H1 (cell line): ENCODE measurements around the gene TNIK. TPM values are rescaled to one million over a fixed set of nuclear protein-coding genes. Genes with fewer than 3 reads are reported as not detected.

ENCODE experiments used
- CTCF ChIA-PET: fragments of 300-600 bp; sonication (Branson Sonifier 250); formaldehyde crosslinking; loops from one replicate; lab custom pipeline; 2021; ENCODE audit not compliant: partially characterized antibody; lab: Charles Lee
- POLR2A ChIA-PET: fragments of 300-600 bp; sonication (Branson Sonifier 250); formaldehyde crosslinking; loops from one replicate; lab custom pipeline; 2021; ENCODE audit warnings: inconsistent platforms; ENCODE audit not compliant: partially characterized antibody; lab: Charles Lee
- DNase-seq, 2 experiments: peaks; one replicate each; pipeline versions ENCODE4 v3.0.0 to v3.0.0-alpha.2; 2010 to 2022; ENCODE audit warnings: low spot score in 2 of 2, low read depth in 1 of 2, mixed read lengths in 1 of 2
- FAIRE-seq: peaks from 2 replicates; lab custom pipeline; 2011; peaks lifted over from hg19 to GRCh38; lab: Jason Lieb, UNC
- H2AFZ ChIP-seq: 2 replicates; pipeline ENCODE4 v1.8.1; 2012; ENCODE audit warnings: low read length, inconsistent platforms
- H2AK5ac ChIP-seq: 2 replicates; pipeline ENCODE4 v1.6.1; 2013; ENCODE audit warnings: low read depth, low read length
- H2BK120ac ChIP-seq: replicated peaks from 2 replicates; pipeline ENCODE3; 2013; ENCODE audit warnings: low read depth, low read length, inconsistent platforms
- H2BK12ac ChIP-seq: 2 replicates; pipeline ENCODE4 v1.6.1; 2013; ENCODE audit warnings: low read depth, low read length
- H2BK15ac ChIP-seq: 2 replicates; pipeline ENCODE4 v1.6.1; 2013; ENCODE audit warnings: low read length
- H2BK20ac ChIP-seq: 2 replicates; pipeline ENCODE4 v1.6.1; 2013; ENCODE audit warnings: low read length
- H2BK5ac ChIP-seq: 2 replicates; pipeline ENCODE4 v1.6.1; 2013; ENCODE audit warnings: low read depth, low read length
- H3K14ac ChIP-seq: 2 replicates; pipeline ENCODE4 v1.6.1; 2013; ENCODE audit warnings: inconsistent platforms; ENCODE audit not compliant: insufficient read length
- H3K18ac ChIP-seq: 2 replicates; pipeline ENCODE4 v1.6.1; 2013; ENCODE audit warnings: low read length; ENCODE audit errors: extremely low read depth
- H3K23ac ChIP-seq: 2 replicates; pipeline ENCODE4 v1.6.1; 2013; ENCODE audit warnings: inconsistent platforms; ENCODE audit not compliant: insufficient read length
- H3K23me2 ChIP-seq: 2 replicates; pipeline ENCODE4 v1.6.1; 2013; ENCODE audit warnings: low read depth, low read length
- H3K27ac ChIP-seq: 2 replicates; pipeline ENCODE4 v1.6.1; 2011; ENCODE audit warnings: low read depth, low read length, inconsistent platforms
- H3K27me3 ChIP-seq, 4 experiments: replicated peaks in 1 of 4; 1 replicate in 1 of 4; 2 replicates in 3 of 4; pipeline versions ENCODE4 v1.6.1 to v1.8.1; 2011 to 2013; ENCODE audit warnings: low read length in 3 of 4, mild to moderate bottlenecking in 3 of 4, inconsistent platforms in 2 of 4, mixed read lengths in 2 of 4, moderate library complexity in 1 of 4; ENCODE audit not compliant: control insufficient read depth in 3 of 4, insufficient read depth in 3 of 4; ENCODE audit errors: extremely low read depth in 1 of 4
- H3K36me3 ChIP-seq, 4 experiments: 2 replicates each; pipeline versions ENCODE4 v1.6.1 to v1.8.1; 2011 to 2013; ENCODE audit warnings: mild to moderate bottlenecking in 4 of 4, low read length in 3 of 4, moderate library complexity in 2 of 4, control low read depth in 1 of 4, inconsistent platforms in 1 of 4; ENCODE audit not compliant: insufficient read depth in 4 of 4, control insufficient read depth in 2 of 4
- H3K4ac ChIP-seq: replicated peaks from 2 replicates; pipeline ENCODE3; 2013; ENCODE audit warnings: low read length, low read depth, mixed read lengths, inconsistent platforms; ENCODE audit not compliant: insufficient read length
- H3K4me1 ChIP-seq, 4 experiments: replicated peaks in 1 of 4; 1 replicate in 1 of 4; 2 replicates in 3 of 4; pipeline versions ENCODE4 v1.6.1 to v1.8.1; 2011 to 2013; ENCODE audit warnings: low read length in 3 of 4, inconsistent platforms in 2 of 4, mixed read lengths in 1 of 4; ENCODE audit not compliant: insufficient read depth in 4 of 4, control insufficient read depth in 3 of 4
- H3K4me2 ChIP-seq, 2 experiments: 2 replicates each; pipeline versions ENCODE4 v1.6.1 to v1.8.1; 2011 to 2013; ENCODE audit warnings: low read depth in 2 of 2, low read length in 2 of 2, control low read depth in 1 of 2, inconsistent platforms in 1 of 2, mild to moderate bottlenecking in 1 of 2; ENCODE audit not compliant: insufficient read depth in 1 of 2
- H3K4me3 ChIP-seq, 4 experiments: fragments of 200-600, 300-600 bp in 1 of 4; sonication (generic), shearing (Covaris generic), sonication (Bioruptor Twin) in 1 of 4; 2 replicates each; pipeline versions ENCODE4 v1.5.1 to v1.8.1; 2011 to 2016; ENCODE audit warnings: low read length in 4 of 4, low read depth in 3 of 4, control low read depth in 2 of 4, inconsistent platforms in 2 of 4, mild to moderate bottlenecking in 2 of 4, mixed read lengths in 1 of 4, moderate library complexity in 1 of 4; ENCODE audit not compliant: insufficient read depth in 2 of 4; ENCODE audit errors: extremely low read depth in 1 of 4
- H3K56ac ChIP-seq: replicated peaks from 2 replicates; pipeline ENCODE3; 2013; ENCODE audit warnings: low read depth, mild to moderate bottlenecking, mixed read lengths, low read length, inconsistent platforms; ENCODE audit not compliant: insufficient read length
- H3K79me1 ChIP-seq: 2 replicates; pipeline ENCODE4 v1.6.1; 2013; ENCODE audit warnings: low read depth, low read length, control low read depth
- H3K79me2 ChIP-seq, 2 experiments: 2 replicates each; pipeline versions ENCODE4 v1.6.1 to v1.8.1; 2012 to 2013; ENCODE audit warnings: low read length in 2 of 2, mild to moderate bottlenecking in 2 of 2, inconsistent platforms in 1 of 2; ENCODE audit not compliant: insufficient read depth in 2 of 2, control insufficient read depth in 1 of 2
- H3K9ac ChIP-seq, 4 experiments: replicated peaks in 1 of 4; 1 replicate in 1 of 4; 2 replicates in 3 of 4; pipeline versions ENCODE4 v1.6.1 to v1.8.1; 2011 to 2013; ENCODE audit warnings: low read depth in 3 of 4, low read length in 3 of 4, control low read depth in 2 of 4, mild to moderate bottlenecking in 2 of 4, moderate library complexity in 2 of 4, inconsistent platforms in 1 of 4; ENCODE audit errors: extremely low read depth in 1 of 4
- H3K9me3 ChIP-seq, 2 experiments: 2 replicates each; pipeline versions ENCODE4 v1.6.1 to v1.8.1; 2012 to 2013; ENCODE audit warnings: mild to moderate bottlenecking in 2 of 2, moderate library complexity in 2 of 2, control low read depth in 1 of 2, inconsistent platforms in 1 of 2, low read depth in 1 of 2, low read length in 1 of 2, mixed read lengths in 1 of 2; ENCODE audit not compliant: insufficient read depth in 2 of 2
- H4K20me1 ChIP-seq, 2 experiments: replicated peaks in 1 of 2; 2 replicates each; pipeline versions ENCODE3 to v1.8.1; 2011 to 2013; ENCODE audit warnings: inconsistent platforms in 2 of 2, low read length in 2 of 2, mild to moderate bottlenecking in 1 of 2; ENCODE audit not compliant: insufficient read depth in 2 of 2, control insufficient read depth in 1 of 2
- H4K5ac ChIP-seq: 2 replicates; pipeline ENCODE4 v1.6.1; 2013; ENCODE audit warnings: low read length, low read depth, mixed read lengths, inconsistent platforms; ENCODE audit not compliant: insufficient read length
- H4K8ac ChIP-seq: 2 replicates; pipeline ENCODE4 v1.8.0; 2013; ENCODE audit warnings: mild to moderate bottlenecking, moderate library complexity, low read length, inconsistent platforms; ENCODE audit not compliant: insufficient read depth; ENCODE audit errors: extremely low read depth
- H4K91ac ChIP-seq: replicated peaks from 2 replicates; pipeline ENCODE3; 2013; ENCODE audit warnings: low read length, mixed read lengths, inconsistent platforms; ENCODE audit not compliant: insufficient read length
- BRCA1 ChIP-seq: IDR thresholded peaks from 2 replicates; pipeline ENCODE4 v1.6.1; 2012; ENCODE audit warnings: low read depth, low read length, improper control_type of control experiment
- CHD1 ChIP-seq: IDR thresholded peaks from 2 replicates; pipeline ENCODE4 v1.6.1; 2012; ENCODE audit warnings: low read depth, low read length, improper control_type of control experiment
- CREB1 ChIP-seq: IDR thresholded peaks from 2 replicates; pipeline ENCODE4 v1.6.1; 2012; ENCODE audit warnings: inconsistent platforms
- GABPA ChIP-seq: IDR thresholded peaks from 2 replicates; pipeline ENCODE4 v1.6.1; 2011; ENCODE audit warnings: mild to moderate bottlenecking, low read length, moderate library complexity, borderline replicate concordance; ENCODE audit not compliant: insufficient read depth
- HDAC2 ChIP-seq, 2 experiments: fragments of 300-600 bp in 1 of 2; sonication (generic) in 1 of 2; IDR thresholded peaks; 2 replicates each; pipeline ENCODE4 v1.6.1; 2011 to 2012; ENCODE audit warnings: low read depth in 2 of 2, low read length in 2 of 2, mild to moderate bottlenecking in 2 of 2, moderate library complexity in 2 of 2, borderline replicate concordance in 1 of 2, inconsistent platforms in 1 of 2
- JUND ChIP-seq: IDR thresholded peaks from 2 replicates; pipeline ENCODE4 v1.6.1; 2011; ENCODE audit warnings: mild to moderate bottlenecking, improper control_type of control experiment, low read length
- KDM1A ChIP-seq: fragments of 200-600, 300-600 bp; sonication (generic); IDR thresholded peaks from 2 replicates; pipeline ENCODE4 v1.7.1; 2016; ENCODE audit warnings: mild to moderate bottlenecking, low read length, borderline replicate concordance
- SIRT6 ChIP-seq: IDR thresholded peaks from one replicate; pipeline ENCODE4 v1.7.1; 2012; ENCODE audit warnings: low read length, inconsistent platforms
- polyA plus RNA-seq, 7 experiments: library from polyadenylated mRNA; depleted of rRNA in 3 of 7; stranded (reverse) in 5 of 7; unstranded in 2 of 7; fragments of >200 nt in 5 of 7; fragments of 200-250 nt in 2 of 7; gene quantifications; 1 replicate in 5 of 7; 2 replicates in 1 of 7; 4 replicates in 1 of 7; pipeline versions ENCODE4 v1.2.1 to v1.2.3, GENCODE V29; 2011 to 2013; ENCODE audit warnings: missing spikeins in 2 of 7, mixed read lengths in 2 of 7
- total RNA-seq: library from RNA; stranded (reverse); fragmentation: NEBNext Ultra II Directional; extraction: Animal tissue kit (Norgen Biotek cat#: 25700); gene quantifications from 2 replicates; pipeline ENCODE4 v1.2.1, GENCODE V29; 2021
- TF ChIP-seq, protein P1 (sequence below), 3 experiments: IDR thresholded peaks; 1 replicate in 2 of 3; 2 replicates in 1 of 3; pipeline versions ENCODE4 v1.5.1 to v1.6.1; 2011; ENCODE audit warnings: low read length in 3 of 3, mild to moderate bottlenecking in 3 of 3, inconsistent platforms in 2 of 3, low read depth in 1 of 3, moderate library complexity in 1 of 3; ENCODE audit not compliant: insufficient read depth in 1 of 3; ENCODE audit errors: control extremely low read depth in 1 of 3

Gene TNIK
- total and polyA plus RNA-seq, 2 of the 8 experiments (the other 6 are each of a cell fraction or from before 2014, with no cell fraction given) = 7.4 to 42.0 TPM

DNA sequence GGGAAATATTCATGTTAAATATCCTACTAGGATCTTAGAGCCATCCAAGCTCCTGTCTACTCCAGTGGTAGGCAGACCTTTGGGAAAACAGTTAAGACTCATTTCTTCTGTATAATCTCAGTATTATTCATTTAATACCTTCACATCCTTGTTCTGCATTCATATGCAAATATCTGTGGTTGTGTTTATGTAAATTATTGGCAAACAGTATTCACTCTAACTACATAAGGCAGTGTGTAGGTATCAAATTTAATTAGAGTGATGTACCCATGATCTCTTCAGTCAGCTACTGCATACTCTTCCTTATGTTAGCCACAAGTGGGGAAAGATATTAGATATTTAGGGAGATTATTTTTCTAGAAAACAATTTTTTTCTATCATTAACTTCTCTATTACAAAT lies 232.8 kb downstream of the TNIK start:
- H4K20me1 ChIP-seq = no peaks in the 10 kb centered on the region
- no peaks in the 10 kb centered on the region for H3K79me2 ChIP-seq
- FAIRE-seq (no peak), DNase-seq (no peak)
- H2AK5ac ChIP-seq = no peak overlapping the region
- H3K4me1 ChIP-seq = no peaks in the 10 kb centered on the region
- H3K14ac ChIP-seq = no peak overlapping the region
- H4K5ac ChIP-seq = no peak overlapping the region
- no peak overlapping the region for H4K8ac ChIP-seq
- no peak overlapping the region for H2AFZ ChIP-seq
- ChIA-PET POLR2A (no interaction called here), CTCF (interaction anchor here (0.5 kb wide), 1 partner anchor 29 kb away, joined by 3 read pairs; no protein-coding TSS in a partner anchor)
- no peak overlapping the region for H2BK120ac ChIP-seq
- no peak overlapping the region for H2BK12ac ChIP-seq
- no peak overlapping the region for H3K18ac ChIP-seq
- H2BK5ac ChIP-seq = no peak overlapping the region
- H2BK20ac ChIP-seq = no peak overlapping the region
- H3K23me2 ChIP-seq = no peaks in the 10 kb centered on the region
- peaks cover 0 to 4% (median 0%) of the 10 kb centered on the region in 4 experiments; a peak in 3 of 8 replicates for H3K36me3 ChIP-seq
- no peak overlapping the region for H2BK15ac ChIP-seq
- no peaks in the 10 kb centered on the region for H3K9me3 ChIP-seq
- no peak overlapping the region for H3K56ac ChIP-seq
- H3K9ac ChIP-seq = no peak overlapping the region
- H3K4ac ChIP-seq = no peak overlapping the region
- no peak overlapping the region for H3K4me3 ChIP-seq
- H3K4me2 ChIP-seq = no peak overlapping the region
- no peak overlapping the region for H3K23ac ChIP-seq
- H4K91ac ChIP-seq = no peak overlapping the region
- no peaks in the 10 kb centered on the region for H3K79me1 ChIP-seq
- H3K27me3 ChIP-seq = no peaks in the 10 kb centered on the region
- no peak overlapping the region for H3K27ac ChIP-seq
- TF ChIP-seq CREB1 = no peak
- TF ChIP-seq GABPA = no peak
- no peak for TF ChIP-seq SIRT6
- TF ChIP-seq, protein P1, sequence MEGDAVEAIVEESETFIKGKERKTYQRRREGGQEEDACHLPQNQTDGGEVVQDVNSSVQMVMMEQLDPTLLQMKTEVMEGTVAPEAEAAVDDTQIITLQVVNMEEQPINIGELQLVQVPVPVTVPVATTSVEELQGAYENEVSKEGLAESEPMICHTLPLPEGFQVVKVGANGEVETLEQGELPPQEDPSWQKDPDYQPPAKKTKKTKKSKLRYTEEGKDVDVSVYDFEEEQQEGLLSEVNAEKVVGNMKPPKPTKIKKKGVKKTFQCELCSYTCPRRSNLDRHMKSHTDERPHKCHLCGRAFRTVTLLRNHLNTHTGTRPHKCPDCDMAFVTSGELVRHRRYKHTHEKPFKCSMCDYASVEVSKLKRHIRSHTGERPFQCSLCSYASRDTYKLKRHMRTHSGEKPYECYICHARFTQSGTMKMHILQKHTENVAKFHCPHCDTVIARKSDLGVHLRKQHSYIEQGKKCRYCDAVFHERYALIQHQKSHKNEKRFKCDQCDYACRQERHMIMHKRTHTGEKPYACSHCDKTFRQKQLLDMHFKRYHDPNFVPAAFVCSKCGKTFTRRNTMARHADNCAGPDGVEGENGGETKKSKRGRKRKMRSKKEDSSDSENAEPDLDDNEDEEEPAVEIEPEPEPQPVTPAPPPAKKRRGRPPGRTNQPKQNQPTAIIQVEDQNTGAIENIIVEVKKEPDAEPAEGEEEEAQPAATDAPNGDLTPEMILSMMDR (IDR thresholded peaks at IDR 0.05; ENCODE audit: control extremely low read depth in 1 of 3, insufficient read depth in 1 of 3, low read depth in 1 of 3, low read length in 3 of 3) = no peak
- no peak for TF ChIP-seq KDM1A
- no peak for TF ChIP-seq JUND
- TF ChIP-seq BRCA1 = no peak
- TF ChIP-seq HDAC2 (IDR thresholded peaks at IDR 0.05; ENCODE audit: borderline replicate concordance in 1 of 2, low read depth in 2 of 2, low read length in 2 of 2) = no peak
- no peak for TF ChIP-seq CHD1
